OCI-LY1 (cell line): Measurements from ENCODE around the gene MYH7B.

ENCODE experiments used
- H2AFZ ChIP-seq: fragments of 200-600 bp; sonication (generic), shearing (Covaris generic); 2 replicates; pipeline ENCODE4 v1.6.0; 2014; ENCODE audit warnings: antibody characterized with exemption, mild to moderate bottlenecking, low read length
- H3F3A ChIP-seq: fragments of 200-600 bp; sonication (generic), shearing (Covaris generic); 2 replicates; pipeline ENCODE4 v1.6.0; 2014; ENCODE audit warnings: mild to moderate bottlenecking, antibody characterized with exemption, low read length, moderate library complexity; ENCODE audit not compliant: insufficient read depth
- H3K27ac ChIP-seq: fragments of 200-600 bp; sonication (generic); 2 replicates; pipeline ENCODE4 v1.5.1; 2014; ENCODE audit warnings: low read length, mixed run types, mild to moderate bottlenecking, low read depth; ENCODE audit not compliant: poor library complexity, severe bottlenecking
- H3K27me3 ChIP-seq: fragments of 200-600 bp; sonication (generic); 2 replicates; pipeline ENCODE4 v1.6.0; 2014; ENCODE audit warnings: antibody characterized with exemption, mild to moderate bottlenecking, low read length, moderate library complexity; ENCODE audit not compliant: insufficient read depth
- H3K36me3 ChIP-seq: fragments of 200-600 bp; sonication (generic); 2 replicates; pipeline ENCODE4 v1.6.1; 2014; ENCODE audit warnings: mild to moderate bottlenecking, antibody characterized with exemption, low read length, moderate library complexity, mixed read lengths; ENCODE audit not compliant: insufficient read depth
- H3K4me1 ChIP-seq: fragments of 200-600 bp; sonication (generic); 2 replicates; pipeline ENCODE4 v1.5.1; 2014; ENCODE audit warnings: mild to moderate bottlenecking, low read length, moderate library complexity; ENCODE audit not compliant: insufficient read depth, severe bottlenecking
- H3K4me2 ChIP-seq: fragments of 200-600 bp; sonication (generic), shearing (Covaris generic); 2 replicates; pipeline ENCODE4 v1.6.1; 2014; ENCODE audit warnings: low read length
- H3K4me3 ChIP-seq: fragments of 200-600 bp; sonication (generic); 2 replicates; pipeline ENCODE4 v1.5.1; 2014; ENCODE audit warnings: low read length, low read depth, mild to moderate bottlenecking, mixed read lengths; ENCODE audit not compliant: poor library complexity, severe bottlenecking
- H3K79me2 ChIP-seq: fragments of 200-600 bp; shearing (Covaris generic); 2 replicates; pipeline ENCODE4 v1.6.1; 2016; ENCODE audit warnings: mixed run types, low read length, mixed read lengths; ENCODE audit not compliant: insufficient read depth
- H3K9ac ChIP-seq: fragments of 200-600 bp; sonication (generic), shearing (Covaris generic); 2 replicates; pipeline ENCODE4 v1.6.1; 2014; ENCODE audit warnings: mild to moderate bottlenecking, low read length, mixed read lengths
- H3K9me2 ChIP-seq: fragments of 200-600 bp; sonication (generic), shearing (Covaris generic); 2 replicates; pipeline ENCODE4 v1.6.1; 2014; ENCODE audit warnings: low read depth, mild to moderate bottlenecking, low read length, mixed read lengths
- H3K9me3 ChIP-seq: fragments of 200-600 bp; shearing (Covaris generic); 2 replicates; pipeline ENCODE4 v1.6.1; 2014; ENCODE audit warnings: low read length, mixed read lengths
- H4K20me1 ChIP-seq: fragments of 200-600 bp; sonication (generic), shearing (Covaris generic); 2 replicates; pipeline ENCODE4 v1.6.0; 2016; ENCODE audit warnings: mild to moderate bottlenecking, low read length; ENCODE audit not compliant: insufficient read depth
- EZH2 ChIP-seq: fragments of 200-600 bp; sonication (generic), shearing (Covaris generic); IDR thresholded peaks from 2 replicates; pipeline ENCODE4 v1.8.0; 2017; ENCODE audit warnings: borderline replicate concordance, mixed run types, mild to moderate bottlenecking, antibody characterized with exemption, low read length, moderate library complexity, mixed read lengths
- TF ChIP-seq, protein P1 (sequence below): fragments of 200-600 bp; sonication (generic), shearing (Covaris generic); IDR thresholded peaks from 2 replicates; pipeline ENCODE4 v1.5.1; 2017; ENCODE audit warnings: mild to moderate bottlenecking, antibody characterized with exemption, low read length, moderate library complexity, mixed read lengths

The MYH7B gene

DNA sequence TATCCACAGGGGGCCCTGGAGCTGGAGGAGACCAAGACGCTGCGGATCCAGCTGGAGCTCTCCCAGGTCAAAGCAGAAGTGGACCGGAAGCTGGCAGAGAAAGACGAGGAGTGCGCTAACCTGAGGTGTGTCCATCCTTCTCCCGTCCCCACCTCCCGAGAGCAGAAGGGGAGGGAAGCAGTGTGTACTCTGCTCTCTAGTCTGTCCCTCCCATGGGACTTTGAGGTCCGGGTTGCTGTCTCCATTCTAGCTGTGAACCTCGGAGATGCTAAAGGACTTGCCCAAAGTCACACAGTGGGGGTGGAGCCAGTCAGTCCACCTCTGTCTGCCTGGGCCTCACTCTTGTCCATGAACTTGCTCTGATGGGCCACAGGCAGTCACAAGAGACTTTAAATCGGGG, 44.1 kb downstream of the MYH7B start:
- Histone ChIP-seq H3K27ac (no peak overlapping the region), H3K9me3 (no peaks in the 10 kb centered on the region), H4K20me1 (no peaks in the 10 kb centered on the region), H3K36me3 (peaks cover 47% of the 10 kb centered on the region), H3K27me3 (no peaks in the 10 kb centered on the region), H3K9me2 (no peaks in the 10 kb centered on the region), H3K79me2 (no peaks in the 10 kb centered on the region), H3F3A (no peaks in the 10 kb centered on the region), H3K9ac (no peak overlapping the region), H3K4me3 (no peak overlapping the region), H3K4me1 (peaks cover 3% of the 10 kb centered on the region), H3K4me2 (no peak overlapping the region), H2AFZ (no peak overlapping the region)
- TF ChIP-seq EZH2 = no peak
- TF ChIP-seq, protein P1, sequence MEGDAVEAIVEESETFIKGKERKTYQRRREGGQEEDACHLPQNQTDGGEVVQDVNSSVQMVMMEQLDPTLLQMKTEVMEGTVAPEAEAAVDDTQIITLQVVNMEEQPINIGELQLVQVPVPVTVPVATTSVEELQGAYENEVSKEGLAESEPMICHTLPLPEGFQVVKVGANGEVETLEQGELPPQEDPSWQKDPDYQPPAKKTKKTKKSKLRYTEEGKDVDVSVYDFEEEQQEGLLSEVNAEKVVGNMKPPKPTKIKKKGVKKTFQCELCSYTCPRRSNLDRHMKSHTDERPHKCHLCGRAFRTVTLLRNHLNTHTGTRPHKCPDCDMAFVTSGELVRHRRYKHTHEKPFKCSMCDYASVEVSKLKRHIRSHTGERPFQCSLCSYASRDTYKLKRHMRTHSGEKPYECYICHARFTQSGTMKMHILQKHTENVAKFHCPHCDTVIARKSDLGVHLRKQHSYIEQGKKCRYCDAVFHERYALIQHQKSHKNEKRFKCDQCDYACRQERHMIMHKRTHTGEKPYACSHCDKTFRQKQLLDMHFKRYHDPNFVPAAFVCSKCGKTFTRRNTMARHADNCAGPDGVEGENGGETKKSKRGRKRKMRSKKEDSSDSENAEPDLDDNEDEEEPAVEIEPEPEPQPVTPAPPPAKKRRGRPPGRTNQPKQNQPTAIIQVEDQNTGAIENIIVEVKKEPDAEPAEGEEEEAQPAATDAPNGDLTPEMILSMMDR = no peak

DNA sequence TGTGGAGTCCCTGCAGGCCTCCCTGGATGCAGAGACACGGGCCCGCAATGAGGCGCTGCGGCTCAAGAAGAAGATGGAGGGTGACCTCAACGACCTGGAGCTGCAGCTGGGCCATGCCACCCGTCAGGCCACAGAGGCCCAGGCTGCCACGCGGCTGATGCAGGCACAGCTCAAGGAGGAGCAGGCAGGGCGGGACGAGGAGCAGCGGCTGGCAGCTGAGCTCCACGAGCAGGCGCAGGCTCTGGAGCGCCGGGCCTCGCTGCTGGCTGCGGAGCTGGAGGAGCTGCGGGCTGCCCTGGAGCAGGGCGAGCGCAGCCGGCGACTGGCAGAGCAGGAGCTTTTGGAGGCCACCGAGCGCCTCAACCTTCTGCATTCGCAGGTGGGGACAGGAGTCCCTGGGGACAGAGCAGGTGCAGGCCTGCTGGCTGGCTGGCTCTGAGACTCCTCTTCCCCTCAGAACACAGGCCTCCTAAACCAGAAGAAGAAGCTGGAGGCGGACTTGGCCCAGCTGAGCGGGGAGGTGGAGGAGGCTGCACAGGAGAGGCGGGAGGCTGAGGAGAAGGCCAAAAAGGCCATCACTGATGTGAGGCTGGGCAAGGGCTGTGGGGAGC, 44.7 kb downstream of the MYH7B start:
- Histone ChIP-seq H3F3A (no peaks in the 10 kb centered on the region), H3K27me3 (no peaks in the 10 kb centered on the region), H3K4me1 (peaks cover 3% of the 10 kb centered on the region), H3K9me3 (no peaks in the 10 kb centered on the region), H3K4me2 (no peak overlapping the region), H3K9ac (no peak overlapping the region), H3K79me2 (no peaks in the 10 kb centered on the region), H3K36me3 (peaks cover 48% of the 10 kb centered on the region), H3K9me2 (no peaks in the 10 kb centered on the region), H3K27ac (no peak overlapping the region), H3K4me3 (no peak overlapping the region), H2AFZ (no peak overlapping the region), H4K20me1 (no peaks in the 10 kb centered on the region)
- no peak for TF ChIP-seq EZH2
- TF ChIP-seq, protein P1 = no peak

DNA sequence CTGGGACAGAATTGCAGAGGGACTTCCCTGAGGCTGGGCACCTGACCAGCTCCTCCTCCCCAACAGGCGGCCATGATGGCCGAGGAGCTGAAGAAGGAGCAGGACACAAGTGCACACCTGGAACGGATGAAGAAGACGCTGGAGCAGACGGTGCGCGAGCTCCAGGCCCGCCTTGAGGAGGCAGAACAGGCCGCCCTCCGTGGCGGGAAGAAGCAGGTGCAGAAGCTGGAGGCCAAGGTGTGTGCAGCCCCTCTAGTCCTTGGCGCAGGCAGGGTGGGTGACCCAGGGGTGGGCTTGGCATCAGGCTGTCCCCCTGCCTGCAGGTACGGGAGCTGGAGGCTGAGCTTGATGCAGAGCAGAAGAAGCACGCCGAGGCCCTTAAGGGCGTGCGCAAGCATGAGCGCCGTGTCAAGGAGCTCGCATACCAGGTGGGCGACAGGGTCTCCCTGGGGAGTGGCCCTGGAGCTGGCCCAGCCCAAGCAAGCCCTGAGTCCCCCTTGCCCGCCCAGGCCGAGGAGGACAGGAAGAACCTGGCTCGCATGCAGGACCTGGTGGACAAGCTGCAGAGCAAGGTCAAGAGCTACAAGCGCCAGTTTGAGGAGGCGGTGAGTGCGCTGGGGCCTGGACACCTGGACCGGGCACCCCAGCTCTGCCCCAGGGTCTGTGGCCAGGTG, 45.4 kb downstream of the MYH7B start:
- Histone ChIP-seq H3K4me2 (no peak overlapping the region), H3K9ac (no peak overlapping the region), H3K4me3 (no peak overlapping the region), H3K79me2 (no peaks in the 10 kb centered on the region), H3F3A (no peaks in the 10 kb centered on the region), H4K20me1 (no peaks in the 10 kb centered on the region), H3K9me3 (no peaks in the 10 kb centered on the region), H3K27ac (no peak overlapping the region), H3K36me3 (peaks cover 52% of the 10 kb centered on the region), H3K4me1 (peaks cover 3% of the 10 kb centered on the region), H3K27me3 (no peaks in the 10 kb centered on the region), H3K9me2 (no peaks in the 10 kb centered on the region), H2AFZ (no peak overlapping the region)
- TF ChIP-seq, protein P1 = no peak
- TF ChIP-seq EZH2 = no peak
